Measurements from ENCODE around the gene BNIP5.

DNA sequence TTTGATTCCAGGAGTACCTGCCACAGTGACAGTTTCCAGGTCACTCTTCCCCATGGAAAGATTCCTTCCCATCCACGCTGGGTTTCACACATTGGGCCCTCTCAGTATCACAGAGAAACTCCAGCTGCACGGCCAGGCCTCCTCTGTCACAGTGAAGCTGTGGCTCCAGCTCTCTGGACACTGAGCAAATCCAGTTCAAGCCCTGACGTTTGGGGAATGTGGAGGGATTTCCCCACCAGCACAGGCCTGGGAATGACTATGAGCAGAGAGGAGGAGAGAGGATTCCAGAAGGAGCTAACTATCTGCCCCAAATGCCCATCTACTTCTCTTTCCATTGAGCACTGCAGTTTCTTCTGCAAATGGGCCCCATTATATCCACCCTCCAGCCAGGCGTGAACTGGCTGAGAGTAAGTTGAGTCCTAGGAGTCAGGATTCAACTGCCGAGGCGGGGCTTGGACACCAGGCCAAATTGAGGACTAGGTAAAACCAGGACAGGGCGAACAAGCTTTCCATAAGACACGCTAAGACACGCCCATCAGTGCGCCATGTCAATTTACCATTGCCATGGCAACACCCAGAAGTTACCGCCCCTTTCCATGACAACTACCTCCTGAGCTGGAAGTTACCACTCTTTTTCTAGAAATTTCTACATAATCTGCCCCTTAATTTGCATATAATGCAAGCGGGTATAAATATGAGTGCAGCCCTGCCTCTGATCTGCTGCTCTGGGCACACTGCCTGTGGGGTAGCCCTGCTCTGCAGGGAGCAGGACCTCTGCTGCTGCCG, 9.2 kb upstream of the BNIP5 start:
- TF ChIP-seq, protein P1, sequence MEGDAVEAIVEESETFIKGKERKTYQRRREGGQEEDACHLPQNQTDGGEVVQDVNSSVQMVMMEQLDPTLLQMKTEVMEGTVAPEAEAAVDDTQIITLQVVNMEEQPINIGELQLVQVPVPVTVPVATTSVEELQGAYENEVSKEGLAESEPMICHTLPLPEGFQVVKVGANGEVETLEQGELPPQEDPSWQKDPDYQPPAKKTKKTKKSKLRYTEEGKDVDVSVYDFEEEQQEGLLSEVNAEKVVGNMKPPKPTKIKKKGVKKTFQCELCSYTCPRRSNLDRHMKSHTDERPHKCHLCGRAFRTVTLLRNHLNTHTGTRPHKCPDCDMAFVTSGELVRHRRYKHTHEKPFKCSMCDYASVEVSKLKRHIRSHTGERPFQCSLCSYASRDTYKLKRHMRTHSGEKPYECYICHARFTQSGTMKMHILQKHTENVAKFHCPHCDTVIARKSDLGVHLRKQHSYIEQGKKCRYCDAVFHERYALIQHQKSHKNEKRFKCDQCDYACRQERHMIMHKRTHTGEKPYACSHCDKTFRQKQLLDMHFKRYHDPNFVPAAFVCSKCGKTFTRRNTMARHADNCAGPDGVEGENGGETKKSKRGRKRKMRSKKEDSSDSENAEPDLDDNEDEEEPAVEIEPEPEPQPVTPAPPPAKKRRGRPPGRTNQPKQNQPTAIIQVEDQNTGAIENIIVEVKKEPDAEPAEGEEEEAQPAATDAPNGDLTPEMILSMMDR (conservative IDR thresholded peaks at IDR 0.05; ENCODE audit: low read depth, low read length), result no peak
- TF ChIP-seq EZH2 (IDR thresholded peaks at IDR 0.05; ENCODE audit: borderline replicate concordance, low read depth, low read length, poor library complexity, severe bottlenecking), result no peak
